ENCODE measurements around the gene DNAJB9. TPM values are rescaled to one million over a fixed set of nuclear protein-coding genes. Genes with fewer than 3 reads are reported as not detected.

The DNAJB9 gene
- total and polyA plus RNA-seq, 9 of the 15 experiments (the other 6 are each of a cell fraction or from before 2014, with no cell fraction given), result 4.3 to 34.2 (median 9.6) TPM

- 0 out of 2 replicates have a peak, but pooled peaks have one; percentile 9 for TF ChIP-seq ZNF609 (CRISPR knock-in tag; IDR thresholded peaks at IDR 0.05; ENCODE audit: borderline replicate concordance)
- peak; percentile 77; the same call in 1 of the 2 replicates for TF ChIP-seq ELF2 (CRISPR knock-in tag; IDR thresholded peaks at IDR 0.05)
- TF ChIP-seq AFF4 (CRISPR knock-in tag; IDR thresholded peaks at IDR 0.05), result peak; percentile 93
- TF ChIP-seq L3MBTL2 (IDR thresholded peaks at IDR 0.05), result peak; percentile 100
- no peak; the same call in 1 of the 2 replicates for TF ChIP-seq ZBTB33 (CRISPR knock-in tag; IDR thresholded peaks at IDR 0.05)
- no peak for TF ChIP-seq KLF16 (IDR thresholded peaks at IDR 0.05)
- TF ChIP-seq LARP7 (IDR thresholded peaks at IDR 0.05), result peak; percentile 50; the same call in 1 of the 2 replicates
- TF ChIP-seq KLF1 (tag; IDR thresholded peaks at IDR 0.05), result no peak
- no peak for TF ChIP-seq PPARD (CRISPR knock-in tag; IDR thresholded peaks at IDR 0.05)
- TF ChIP-seq BCOR (IDR thresholded peaks at IDR 0.05), result peak; percentile 54
- TF ChIP-seq ARID3A (IDR thresholded peaks at IDR 0.05; ENCODE audit: borderline replicate concordance, low read depth, low read length), result peak; percentile 9; the same call in 1 of the 2 replicates
- TF ChIP-seq MLLT1 (IDR thresholded peaks at IDR 0.05), result peak; percentile 88 to 96
- peak; percentile 81 for TF ChIP-seq HNRNPL (IDR thresholded peaks at IDR 0.05; ENCODE audit: low read depth, low read length)
Observed at GRCh38 chr7:108569381-108570145, at the start of gene DNAJB9, which contains the start of gene THAP5 (continued).

Measured in K562 (cell line).